DOHH2 (cell line): ENCODE data around the gene MVB12A.

ENCODE experiments used
- H3F3A ChIP-seq: fragments of 200-600 bp; sonication (generic), shearing (Covaris generic); 2 replicates; pipeline ENCODE4 v1.6.0; 2016; ENCODE audit warnings: antibody characterized with exemption, mild to moderate bottlenecking; ENCODE audit not compliant: control insufficient read depth, insufficient read depth
- H3K27ac ChIP-seq: fragments of 200-600 bp; sonication (generic); 2 replicates; pipeline ENCODE4 v1.5.1; 2014; ENCODE audit warnings: low read depth, mild to moderate bottlenecking, low read length, moderate library complexity
- H3K27me3 ChIP-seq: fragments of 200-600 bp; sonication (generic); 2 replicates; pipeline ENCODE4 v1.6.1; 2014; ENCODE audit warnings: mild to moderate bottlenecking, low read length, mixed read lengths; ENCODE audit not compliant: control insufficient read depth
- H3K36me3 ChIP-seq: fragments of 200-600 bp; sonication (generic); 2 replicates; pipeline ENCODE4 v1.6.1; 2014; ENCODE audit warnings: mild to moderate bottlenecking, low read length, moderate library complexity, mixed read lengths; ENCODE audit not compliant: control insufficient read depth
- H3K4me1 ChIP-seq: fragments of 200-600 bp; sonication (generic); 2 replicates; pipeline ENCODE4 v1.6.1; 2014; ENCODE audit warnings: mild to moderate bottlenecking, low read length, mixed read lengths; ENCODE audit not compliant: control insufficient read depth
- H3K4me2 ChIP-seq: fragments of 200-600 bp; sonication (generic); 2 replicates; pipeline ENCODE4 v1.6.0; 2014; ENCODE audit warnings: mild to moderate bottlenecking, low read length, moderate library complexity
- H3K4me3 ChIP-seq: fragments of 200-600 bp; sonication (generic); 2 replicates; pipeline ENCODE4 v1.5.1; 2014; ENCODE audit warnings: mild to moderate bottlenecking, low read length, mixed read lengths
- H3K79me2 ChIP-seq: fragments of 200-600 bp; sonication (generic); 2 replicates; pipeline ENCODE4 v1.6.1; 2014; ENCODE audit warnings: mild to moderate bottlenecking, low read length, mixed read lengths; ENCODE audit not compliant: control insufficient read depth
- H3K9me2 ChIP-seq: fragments of 200-600 bp; sonication (generic); replicated peaks from 2 replicates; pipeline ENCODE4 v1.6.1; 2014; ENCODE audit warnings: mild to moderate bottlenecking, low read length, mixed read lengths; ENCODE audit not compliant: control insufficient read depth
- H3K9me3 ChIP-seq: fragments of 200-600 bp; sonication (generic); 2 replicates; pipeline ENCODE4 v1.6.1; 2014; ENCODE audit warnings: antibody characterized with exemption, low read length, mixed read lengths; ENCODE audit not compliant: control insufficient read depth, insufficient read depth
- H4K20me1 ChIP-seq: fragments of 200-600 bp; sonication (generic); 2 replicates; pipeline ENCODE4 v1.6.0; 2014; ENCODE audit warnings: low read depth, mild to moderate bottlenecking, antibody characterized with exemption, low read length, moderate library complexity; ENCODE audit not compliant: control insufficient read depth, insufficient read depth
- CTCF ChIP-seq: fragments of 200-600 bp; sonication (generic); IDR thresholded peaks from one replicate; pipeline ENCODE4 v1.5.1; 2014; ENCODE audit warnings: antibody characterized with exemption, mild to moderate bottlenecking, low read depth, low read length; ENCODE audit not compliant: poor library complexity, severe bottlenecking
- EZH2phosphoT487 ChIP-seq: fragments of 200-600 bp; sonication (generic); IDR thresholded peaks from 2 replicates; pipeline ENCODE4 v1.6.1; 2017; ENCODE audit warnings: borderline replicate concordance, mild to moderate bottlenecking, antibody characterized with exemption, low read length, moderate library complexity, mixed read lengths

Gene MVB12A

DNA sequence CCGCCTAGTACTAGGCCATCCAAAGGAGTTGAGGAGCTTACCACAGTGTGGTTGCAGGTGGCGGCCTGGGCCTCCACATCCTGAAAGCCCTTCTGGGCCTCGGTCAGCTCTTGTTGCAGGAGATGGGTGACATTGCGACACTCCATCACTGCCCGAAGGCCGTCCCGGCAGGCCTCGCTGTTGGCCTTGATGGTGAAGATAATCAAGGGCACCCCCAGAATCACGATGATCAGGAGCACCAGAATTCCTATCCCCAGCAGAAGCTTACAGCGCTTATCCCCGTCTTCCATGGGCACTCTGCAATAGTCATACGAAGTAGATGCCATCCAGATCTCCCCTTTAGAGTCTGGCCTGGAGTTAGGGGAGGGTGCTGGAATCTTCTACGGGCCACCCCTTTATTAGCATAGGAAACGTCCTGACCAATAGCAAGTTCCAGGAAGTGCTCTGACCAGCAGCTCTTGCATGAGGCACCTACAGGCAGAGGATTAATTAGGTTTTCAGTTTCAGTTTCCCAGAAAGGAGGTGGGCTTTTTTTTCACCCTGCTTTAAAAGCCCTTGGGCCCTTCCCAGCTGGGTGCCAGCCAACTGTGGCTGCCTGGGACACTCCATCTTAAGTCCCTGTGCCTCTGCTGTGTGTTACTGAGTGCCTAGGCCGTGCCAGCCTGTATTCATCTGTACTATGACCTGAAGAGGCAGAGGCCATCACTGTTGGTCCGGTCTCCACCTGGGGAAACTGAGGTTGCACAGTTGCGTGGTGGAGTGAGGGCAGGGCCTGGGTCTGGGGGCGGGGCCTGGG lies 14.4 kb upstream of the MVB12A start, which contains the start of gene BST2:
Gene BST2, minus strand, starts transcription at position 381 of the 796 bp plus-strand sequence. Its CDS starts 55 bp downstream, at position 326.
- TF ChIP-seq CTCF (no peak), EZH2phosphoT487 (no peak)
- H3K4me1 ChIP-seq, result peaks cover 44% of the 10 kb centered on the region
- peaks cover 85% of the 10 kb centered on the region for H3K79me2 ChIP-seq
- H3K9me3 ChIP-seq, result no peaks in the 10 kb centered on the region
- peak within 1 kb of the TSS; percentile 89 for H3K4me3 ChIP-seq
- H4K20me1 ChIP-seq, result peaks cover 8% of the 10 kb centered on the region
- H3K27ac ChIP-seq, result peak within 1 kb of the TSS; percentile 94
- H3K4me2 ChIP-seq, result peak within 1 kb of the TSS; percentile 91
- peaks cover 53% of the 10 kb centered on the region for H3K36me3 ChIP-seq
- no peaks in the 10 kb centered on the region for H3K27me3 ChIP-seq
- peaks cover 18% of the 10 kb centered on the region for H3F3A ChIP-seq
- no peaks in the 10 kb centered on the region for H3K9me2 ChIP-seq

DNA sequence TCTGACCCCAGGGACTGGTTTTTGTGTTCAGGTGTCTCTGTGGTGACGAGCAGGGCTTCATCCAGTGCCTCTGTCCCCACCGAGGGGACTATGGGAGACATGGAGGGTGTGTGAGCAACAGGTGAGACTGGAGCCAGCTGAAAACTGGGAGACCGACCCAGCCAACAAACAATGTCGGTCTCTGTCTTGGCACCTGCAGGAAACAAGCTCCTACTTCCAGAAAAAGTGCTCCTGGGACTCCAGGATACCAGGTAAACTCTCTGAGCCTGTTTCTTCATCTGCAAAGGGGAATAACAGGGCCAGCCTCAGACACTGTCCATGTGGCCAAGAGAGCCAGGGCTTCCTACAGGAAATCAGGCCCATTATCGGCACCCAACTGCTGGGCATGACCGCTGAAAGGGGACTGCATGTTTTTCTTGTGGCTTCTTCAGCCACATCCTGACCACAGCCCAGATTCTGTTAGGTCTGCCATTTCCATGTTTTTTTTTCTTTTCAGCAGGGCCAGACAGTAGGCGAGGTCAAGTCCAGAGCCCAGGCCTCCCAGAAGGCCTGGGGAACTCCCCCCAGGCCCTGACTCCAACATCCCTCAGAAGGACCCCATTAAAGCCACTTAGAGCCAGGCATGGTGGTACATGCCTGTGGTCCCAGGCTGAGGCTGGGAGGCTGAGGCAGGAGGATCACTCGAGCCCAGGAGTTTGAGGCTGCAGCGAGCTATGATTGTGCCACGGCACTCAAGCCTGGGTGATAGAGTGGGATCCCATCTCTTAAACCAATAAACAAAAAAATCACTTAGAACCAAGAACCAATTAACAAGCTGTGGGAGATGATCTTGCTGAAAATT lies 13.6 kb upstream of the MVB12A start:
- Histone ChIP-seq H4K20me1 (peaks cover 8% of the 10 kb centered on the region), H3K4me2 (peak overlapping the region; percentile 91), H3K36me3 (peaks cover 47% of the 10 kb centered on the region), H3K27ac (peak overlapping the region; percentile 94), H3K27me3 (no peaks in the 10 kb centered on the region), H3F3A (peaks cover 19% of the 10 kb centered on the region), H3K9me3 (no peaks in the 10 kb centered on the region), H3K4me3 (peak overlapping the region; percentile 89), H3K4me1 (peaks cover 48% of the 10 kb centered on the region), H3K79me2 (peaks cover 88% of the 10 kb centered on the region), H3K9me2 (no peaks in the 10 kb centered on the region)
- TF ChIP-seq CTCF, result no peak
- no peak for TF ChIP-seq EZH2phosphoT487

DNA sequence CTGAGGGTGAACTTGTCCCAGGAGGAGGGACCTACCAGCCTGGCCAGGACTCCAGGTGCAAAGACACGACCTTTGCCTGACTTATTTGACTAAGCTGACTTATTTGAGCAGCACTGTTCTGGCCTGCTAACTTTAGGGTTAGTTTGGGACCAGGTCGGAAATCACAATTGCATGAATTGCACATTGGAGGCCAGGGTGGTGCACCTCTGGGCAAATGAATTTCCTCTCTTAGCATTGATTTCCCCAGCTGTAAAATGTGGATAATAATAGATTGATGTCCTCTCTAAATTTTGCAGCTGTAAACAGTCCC lies 13.0 kb upstream of the MVB12A start:
- Histone ChIP-seq H3K36me3 (peaks cover 47% of the 10 kb centered on the region), H4K20me1 (peaks cover 8% of the 10 kb centered on the region), H3F3A (peaks cover 25% of the 10 kb centered on the region), H3K27ac (peak overlapping the region; percentile 94), H3K4me3 (peak overlapping the region; percentile 89), H3K4me1 (peaks cover 54% of the 10 kb centered on the region), H3K4me2 (peak overlapping the region; percentile 91), H3K79me2 (peaks cover 88% of the 10 kb centered on the region), H3K27me3 (no peaks in the 10 kb centered on the region), H3K9me3 (no peaks in the 10 kb centered on the region), H3K9me2 (no peaks in the 10 kb centered on the region)
- no peak for TF ChIP-seq EZH2phosphoT487
- no peak for TF ChIP-seq CTCF
